GM19463 (cell line): Measurements from ENCODE around the gene SF3A1.

Experiments
- ATAC-seq: cut with Tn5 transposase; IDR thresholded peaks from one replicate; pipeline ENCODE4 v1.9.1; 2021; ENCODE audit warnings: mild to moderate bottlenecking, moderate library complexity; ENCODE audit not compliant: unreplicated experiment

The SF3A1 gene

DNA sequence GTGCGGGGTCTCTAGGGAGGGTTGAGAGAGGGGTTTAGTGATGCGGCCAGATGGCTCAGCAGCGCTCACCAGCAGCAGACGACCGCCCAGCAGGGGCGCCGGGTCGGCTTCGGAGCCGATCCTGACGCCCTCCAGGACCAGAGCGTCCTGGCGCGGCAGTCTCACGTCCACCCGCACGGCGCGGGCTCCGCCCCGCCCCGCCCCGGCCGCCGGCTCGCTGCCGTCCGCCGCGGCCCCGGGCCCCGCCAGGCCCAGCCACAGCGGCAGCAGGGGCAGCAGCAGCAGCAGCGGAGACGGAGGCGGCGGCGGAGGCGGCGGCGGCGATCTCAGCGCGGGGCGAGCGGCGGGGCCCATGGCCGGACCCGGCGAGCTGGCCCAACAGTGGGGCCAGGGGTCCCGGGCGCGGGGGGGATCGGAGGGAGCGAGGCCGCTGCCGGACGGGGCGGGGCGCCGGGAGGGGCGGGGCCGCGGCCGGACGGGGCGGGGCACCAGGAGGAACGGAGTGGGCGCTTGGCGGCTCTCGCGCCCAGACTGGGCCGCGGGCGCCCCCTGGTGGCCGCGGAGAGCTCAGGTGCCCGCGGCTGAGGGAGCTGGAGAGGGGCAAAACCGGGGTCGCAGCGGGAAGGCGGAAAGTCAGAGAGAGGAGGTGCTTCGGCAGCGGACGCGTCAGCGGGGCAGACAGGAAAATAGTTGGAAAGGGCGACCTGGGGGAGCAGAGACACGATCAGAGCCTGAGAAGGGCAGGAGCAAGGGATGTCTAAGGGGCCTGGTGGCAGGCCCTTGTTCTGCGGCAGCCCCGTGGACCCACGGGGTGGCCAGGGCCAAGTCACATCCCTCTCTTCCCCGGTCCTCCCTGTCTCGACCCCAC lies 30.5 kb upstream of the SF3A1 start, which contains the start of gene RNF215:
Gene RNF215, minus strand, starts transcription at position 452 of the 868 bp plus-strand sequence. Its CDS starts 98 bp downstream, at position 354.
- ATAC-seq = peak; percentile 65

DNA sequence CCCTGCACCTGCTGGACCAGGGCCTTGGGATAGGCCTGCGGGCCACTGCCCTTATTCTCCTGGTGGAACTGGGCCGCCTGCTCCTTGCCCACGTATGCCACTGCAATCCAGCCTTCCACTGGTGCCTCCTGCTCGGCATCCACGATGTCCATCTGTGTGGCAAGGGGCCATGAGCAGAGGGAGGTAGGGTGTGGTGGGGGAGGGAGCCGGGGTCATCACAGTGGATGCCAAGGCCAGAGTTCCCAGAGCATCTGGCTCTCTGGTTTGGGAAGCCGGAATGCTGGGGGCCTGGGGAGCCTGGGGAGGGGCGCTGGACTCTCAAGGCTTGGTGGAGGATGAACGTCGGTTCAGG lies 29.9 kb upstream of the SF3A1 start:
- ATAC-seq = no peak

DNA sequence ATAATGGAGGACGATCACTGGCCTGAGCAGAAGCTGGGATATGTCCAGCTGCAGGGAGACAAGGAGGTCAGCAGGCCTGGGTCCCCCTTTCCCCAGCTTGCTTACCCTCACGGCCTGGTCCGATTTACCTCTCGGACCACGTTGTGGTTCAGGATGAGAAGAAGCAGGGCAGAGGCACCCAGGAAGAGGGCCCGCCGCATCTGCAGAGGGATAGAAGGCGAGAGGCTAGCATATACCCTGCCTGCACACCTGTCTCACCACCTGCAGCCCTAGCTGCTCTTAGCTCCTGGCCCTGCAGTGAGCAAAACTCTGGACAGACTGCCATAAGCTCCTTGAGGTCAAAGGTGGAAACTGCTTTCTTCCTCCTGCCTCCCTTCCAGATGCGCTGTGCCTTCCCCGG lies 29.2 kb upstream of the SF3A1 start:
- ATAC-seq = no peak

DNA sequence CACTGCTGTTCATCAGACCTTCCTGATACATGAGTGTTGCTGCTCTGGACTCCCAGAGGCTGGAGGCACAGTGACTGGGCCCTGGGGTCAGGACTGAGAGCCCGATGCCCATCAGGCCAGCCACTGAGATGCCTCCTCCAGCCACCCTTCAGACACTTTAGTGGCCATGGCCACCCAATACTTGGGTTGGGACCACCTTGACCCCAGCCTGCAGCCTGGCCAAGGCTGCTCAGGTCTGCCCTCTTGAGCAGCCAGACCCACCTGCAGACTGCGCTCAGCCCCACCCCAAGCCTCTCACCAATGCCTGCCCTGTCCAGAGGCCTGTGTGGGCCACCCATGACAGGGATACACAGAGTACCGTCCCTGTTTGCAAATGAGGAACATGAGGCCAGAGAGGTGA lies 26.4 kb upstream of the SF3A1 start:
- no peak for ATAC-seq

DNA sequence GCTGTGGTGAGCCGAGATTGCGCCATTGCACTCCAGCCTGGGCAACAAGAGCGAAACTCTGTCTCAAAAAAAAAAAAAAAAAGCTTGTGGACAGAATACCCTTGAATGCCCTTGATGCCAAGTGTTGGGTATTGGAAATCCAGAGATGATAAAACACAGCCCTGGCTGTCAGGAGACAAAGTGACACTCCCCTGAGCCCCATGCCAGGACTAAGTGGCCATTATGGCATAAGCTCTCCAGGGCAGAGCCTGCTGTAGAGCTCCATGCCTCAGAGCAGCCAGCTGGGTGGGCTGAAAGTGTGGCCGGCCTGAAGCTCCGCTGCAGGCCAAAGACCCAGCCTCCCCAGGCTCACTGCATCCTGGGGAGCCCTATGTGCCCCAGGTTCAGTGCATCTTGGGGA lies 25.6 kb upstream of the SF3A1 start:
- no peak for ATAC-seq

DNA sequence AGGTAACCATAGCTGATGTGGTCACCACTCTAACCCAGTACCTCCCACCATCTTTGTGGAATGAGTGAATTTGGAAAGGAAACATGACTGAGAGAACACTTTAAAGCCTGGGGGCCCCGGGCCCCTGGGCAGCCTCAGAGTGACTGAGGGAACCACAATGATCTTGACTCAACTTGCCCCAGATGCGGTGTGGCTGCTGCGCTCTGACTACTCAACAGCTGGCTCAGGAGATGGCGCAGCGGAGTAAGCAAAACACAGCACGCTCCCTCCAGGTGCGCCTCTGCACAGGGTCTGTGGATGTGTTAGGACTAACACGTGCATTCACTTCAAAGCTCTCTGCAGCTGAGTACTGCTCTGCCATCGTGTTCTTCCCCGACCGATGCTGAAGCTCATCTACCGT lies 24.6 kb upstream of the SF3A1 start:
- no peak for ATAC-seq

DNA sequence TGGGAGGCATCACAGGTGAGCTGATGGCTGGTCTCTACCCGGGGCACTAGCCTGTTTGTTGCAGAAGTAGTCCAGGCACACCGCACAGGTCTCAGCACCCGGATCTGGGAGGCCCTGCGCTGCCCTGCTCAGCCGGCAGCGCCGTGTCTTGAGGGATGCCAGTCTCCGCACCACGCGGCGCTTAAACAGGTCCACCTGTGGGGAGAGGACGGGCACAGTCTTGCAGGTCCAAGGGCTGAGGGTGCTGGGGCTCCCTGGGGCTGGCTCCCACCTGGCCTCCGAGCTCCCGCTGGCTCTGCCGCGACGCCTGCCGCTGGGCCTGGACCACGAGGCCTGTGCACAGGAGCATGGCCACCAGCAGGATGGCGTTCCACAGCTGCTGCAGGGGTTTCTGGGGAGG lies 23.3 kb upstream of the SF3A1 start:
- ATAC-seq = no peak

DNA sequence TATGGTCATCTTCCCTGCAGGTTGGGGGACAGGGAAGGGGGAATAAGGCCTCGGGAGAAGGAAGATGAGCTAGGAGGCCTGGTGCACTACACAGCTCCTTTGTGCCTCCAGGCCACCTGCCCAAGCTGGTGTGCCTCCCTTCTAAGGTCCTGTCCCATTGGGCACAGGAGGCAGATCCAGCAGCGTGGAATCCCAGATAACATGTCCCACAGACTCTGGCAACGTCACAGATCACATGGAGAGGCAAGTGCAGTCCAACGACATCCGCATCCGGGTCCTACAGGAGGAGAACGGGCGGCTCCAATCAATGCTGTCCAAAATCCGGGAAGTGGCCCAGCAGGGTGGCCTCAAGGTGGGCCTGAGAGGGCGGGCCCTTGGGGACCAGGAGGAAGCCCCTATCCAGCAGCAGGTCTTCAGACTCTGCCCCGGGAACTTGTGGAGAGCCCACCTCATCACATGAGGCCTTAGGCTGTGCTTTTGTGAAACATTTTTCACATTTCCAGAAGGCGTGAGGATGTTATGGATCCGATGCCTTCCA lies 18.7 kb upstream of the SF3A1 start:
- no peak for ATAC-seq

DNA sequence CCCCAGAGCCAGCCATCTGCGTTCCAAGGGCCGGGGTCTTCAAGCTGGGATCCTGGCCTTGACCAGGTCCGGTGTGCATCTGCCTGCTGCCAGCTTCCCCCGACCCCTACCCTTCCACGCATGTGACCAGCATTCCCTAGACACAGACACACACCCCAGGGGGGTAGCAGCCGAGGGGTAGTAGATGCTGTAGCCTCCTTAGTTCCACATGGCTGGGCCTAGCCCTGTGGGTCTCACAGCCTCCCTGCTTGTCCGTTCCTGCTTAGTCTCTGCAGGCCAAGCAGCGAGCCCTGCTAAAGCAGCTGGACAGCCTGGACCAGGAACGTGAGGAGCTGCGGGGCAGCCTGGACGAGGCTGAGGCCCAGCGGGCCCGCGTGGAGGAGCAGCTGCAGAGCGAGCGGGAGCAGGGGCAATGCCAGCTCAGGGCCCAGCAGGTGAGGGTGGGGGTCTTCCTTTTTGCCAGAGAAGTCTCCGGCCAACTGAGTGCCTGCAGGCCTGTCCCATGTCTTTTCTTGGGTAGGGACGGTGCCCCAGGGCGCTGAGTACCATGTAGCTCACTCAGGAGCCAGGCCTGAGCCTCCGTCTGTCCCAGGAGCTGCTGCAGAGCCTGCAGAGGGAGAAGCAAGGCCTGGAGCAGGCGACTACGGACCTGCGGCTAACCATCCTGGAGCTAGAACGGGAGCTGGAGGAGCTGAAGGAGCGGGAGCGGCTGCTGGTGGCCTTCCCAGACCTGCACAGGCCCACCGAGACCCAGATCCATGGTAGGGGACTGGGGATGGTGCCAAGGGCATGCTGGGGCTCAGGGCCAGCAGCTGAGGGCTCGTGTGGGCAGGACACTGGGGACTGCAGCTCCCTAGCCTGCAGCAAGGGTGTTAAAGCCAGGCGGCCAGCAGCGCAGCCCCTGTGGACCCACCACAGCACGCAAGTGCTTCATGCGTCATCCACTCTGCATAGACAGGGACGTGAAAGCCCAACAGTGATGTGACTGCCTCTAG lies 16.9 kb upstream of the SF3A1 start:
- ATAC-seq = no peak

DNA sequence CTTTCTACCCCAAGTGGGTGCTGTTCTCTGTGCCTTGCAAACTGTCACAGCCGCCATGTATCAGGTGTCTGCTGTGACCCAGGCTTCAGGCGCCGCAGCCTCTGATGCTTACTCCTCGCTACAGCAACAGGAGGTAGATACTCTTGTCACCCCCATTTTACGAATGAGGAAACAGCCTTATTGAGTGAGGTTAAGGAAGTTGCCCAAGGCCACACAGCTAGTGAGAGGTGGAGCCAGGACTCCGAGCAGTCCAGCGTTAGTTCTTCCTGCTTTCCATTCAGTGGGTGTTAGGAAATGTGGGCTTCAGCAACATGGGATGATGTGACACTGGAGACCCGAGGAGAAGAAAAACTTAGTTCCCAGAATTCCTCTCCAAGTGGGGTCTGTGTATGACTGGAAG lies 16.2 kb upstream of the SF3A1 start:
- ATAC-seq = no peak

DNA sequence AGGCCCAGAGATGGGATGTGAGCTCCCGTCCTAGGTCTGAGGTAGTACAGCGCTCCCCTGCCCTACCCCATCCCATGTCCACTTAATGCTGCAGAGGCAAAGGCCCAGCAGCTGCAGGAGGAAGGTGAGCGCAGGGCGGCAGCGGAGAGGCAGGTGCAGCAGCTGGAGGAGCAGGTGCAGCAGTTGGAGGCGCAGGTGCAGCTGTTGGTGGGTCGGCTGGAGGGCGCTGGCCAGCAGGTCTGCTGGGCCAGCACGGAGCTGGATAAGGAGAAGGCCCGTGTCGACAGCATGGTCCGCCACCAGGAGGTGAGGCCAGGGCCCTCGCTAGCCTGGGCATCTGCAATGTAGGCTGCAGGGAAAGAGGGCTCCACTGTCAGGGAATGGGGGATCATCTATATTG lies 15.3 kb upstream of the SF3A1 start:
- ATAC-seq = no peak

DNA sequence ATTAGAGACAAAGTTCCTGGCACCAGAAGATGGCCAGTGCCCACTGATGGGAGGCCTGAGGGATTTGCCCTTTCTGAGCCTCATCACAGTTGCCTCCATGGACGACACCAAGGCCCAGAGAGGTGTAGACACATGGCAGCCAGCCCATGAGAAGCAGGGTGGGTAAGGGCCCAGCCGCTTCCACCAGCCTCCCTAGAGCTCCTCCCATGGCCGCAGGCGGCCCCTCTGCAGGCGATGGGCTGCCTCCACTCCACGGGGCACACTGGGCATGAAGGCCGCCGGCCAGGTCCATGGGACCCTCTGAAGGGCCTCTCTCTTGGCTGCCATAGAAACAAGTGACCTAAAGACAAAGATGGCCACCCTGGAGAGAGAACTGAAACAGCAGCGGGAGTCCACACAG lies 14.6 kb upstream of the SF3A1 start:
- ATAC-seq = no peak

DNA sequence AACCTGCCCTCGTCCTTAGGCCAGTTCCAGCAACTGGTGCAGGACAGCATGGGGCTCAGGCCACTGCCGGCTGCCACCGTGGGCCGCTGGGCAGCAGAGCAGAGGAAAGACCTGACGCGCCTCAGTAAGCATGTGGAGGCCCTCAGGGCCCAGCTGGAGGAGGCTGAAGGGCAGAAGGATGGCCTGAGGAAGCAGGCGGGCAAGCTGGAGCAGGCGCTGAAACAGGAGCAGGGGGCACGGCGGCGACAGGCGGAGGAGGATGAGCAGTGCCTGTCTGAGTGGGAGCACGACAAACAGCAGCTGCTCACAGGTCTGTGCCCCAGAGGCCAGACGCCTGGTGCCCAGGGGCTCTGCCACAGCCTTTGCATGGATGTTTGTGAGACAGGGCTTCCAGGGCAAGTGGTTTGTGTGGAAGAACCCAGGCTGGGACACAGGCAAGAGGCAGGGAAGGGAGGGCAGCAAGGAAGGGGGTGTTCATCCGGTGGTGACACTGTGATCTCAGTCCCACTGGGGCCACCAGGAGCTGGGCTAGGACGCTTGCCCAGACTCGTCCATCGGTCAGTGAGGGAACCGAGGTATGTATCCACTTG lies 14.0 kb upstream of the SF3A1 start:
- ATAC-seq = no peak

DNA sequence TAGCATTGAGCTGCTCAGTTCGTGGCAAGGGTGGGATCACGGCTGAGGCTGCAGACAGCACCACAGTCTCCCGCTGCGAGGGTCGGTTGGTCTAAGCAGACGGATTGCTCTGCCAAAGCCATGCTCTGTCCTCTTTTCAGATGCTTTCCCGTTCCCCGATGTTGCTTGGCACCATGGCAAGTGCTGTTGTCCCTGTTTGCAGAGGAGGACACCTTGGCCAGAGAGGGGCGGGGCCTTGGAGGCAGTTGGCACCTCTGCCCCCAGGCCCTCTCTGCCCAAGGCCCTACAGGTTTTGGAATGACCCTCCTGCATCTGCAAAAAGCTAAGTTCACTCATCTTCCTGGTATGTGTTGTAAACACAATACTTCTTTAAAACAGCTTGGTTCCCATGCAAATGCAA lies 11.7 kb upstream of the SF3A1 start:
- no peak for ATAC-seq

DNA sequence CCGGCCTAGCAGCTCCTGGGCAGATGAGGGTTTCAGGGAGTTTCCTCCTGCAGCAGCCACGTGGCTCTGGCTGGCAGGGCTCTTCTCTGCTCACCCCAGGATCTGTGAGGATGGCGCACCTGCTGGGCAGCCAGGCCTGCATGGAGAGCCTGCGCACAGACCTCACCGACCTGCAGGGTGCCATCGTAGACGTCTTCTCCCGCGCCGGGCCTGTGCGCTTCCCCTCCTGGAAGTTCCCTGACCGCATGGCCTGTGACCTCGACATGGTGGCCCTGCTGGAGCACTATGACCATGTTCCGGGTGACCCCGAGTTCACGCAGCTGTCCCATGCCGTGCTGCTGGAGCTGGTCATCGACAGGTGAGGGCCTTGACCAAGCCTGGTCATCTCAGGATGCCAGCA lies 9.2 kb upstream of the SF3A1 start:
- ATAC-seq = no peak

DNA sequence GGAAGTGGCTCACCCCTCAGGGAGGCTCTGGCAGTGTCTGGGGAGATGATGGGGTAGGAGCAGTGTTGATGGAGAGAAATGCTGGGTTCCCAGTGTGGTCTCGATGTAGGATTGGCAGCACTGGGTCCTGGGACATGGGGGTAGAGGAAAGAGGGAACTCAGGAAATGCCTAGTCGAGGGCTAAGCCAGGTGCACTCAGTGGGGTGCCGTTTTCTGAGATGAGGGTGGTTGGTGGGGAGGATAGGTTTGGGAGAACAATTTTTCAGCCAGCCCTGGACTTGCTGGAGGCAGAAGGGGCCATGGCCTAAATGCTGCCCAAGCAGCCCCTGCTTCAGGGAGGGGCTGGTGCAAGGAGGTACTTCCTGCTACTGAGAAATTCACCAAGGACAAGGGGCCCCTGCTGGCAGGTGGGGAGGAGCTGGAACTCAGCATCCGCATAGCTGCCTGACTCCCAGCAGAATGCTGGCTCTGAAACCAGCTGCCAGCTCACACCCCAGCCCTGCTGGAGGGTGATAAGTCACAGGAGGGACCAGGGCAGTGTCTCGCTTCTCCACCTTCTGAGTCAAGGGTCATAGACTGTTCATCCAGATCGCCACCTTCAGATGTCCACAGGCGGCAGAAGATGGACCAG lies 6.1 kb upstream of the SF3A1 start:
- no peak for ATAC-seq

DNA sequence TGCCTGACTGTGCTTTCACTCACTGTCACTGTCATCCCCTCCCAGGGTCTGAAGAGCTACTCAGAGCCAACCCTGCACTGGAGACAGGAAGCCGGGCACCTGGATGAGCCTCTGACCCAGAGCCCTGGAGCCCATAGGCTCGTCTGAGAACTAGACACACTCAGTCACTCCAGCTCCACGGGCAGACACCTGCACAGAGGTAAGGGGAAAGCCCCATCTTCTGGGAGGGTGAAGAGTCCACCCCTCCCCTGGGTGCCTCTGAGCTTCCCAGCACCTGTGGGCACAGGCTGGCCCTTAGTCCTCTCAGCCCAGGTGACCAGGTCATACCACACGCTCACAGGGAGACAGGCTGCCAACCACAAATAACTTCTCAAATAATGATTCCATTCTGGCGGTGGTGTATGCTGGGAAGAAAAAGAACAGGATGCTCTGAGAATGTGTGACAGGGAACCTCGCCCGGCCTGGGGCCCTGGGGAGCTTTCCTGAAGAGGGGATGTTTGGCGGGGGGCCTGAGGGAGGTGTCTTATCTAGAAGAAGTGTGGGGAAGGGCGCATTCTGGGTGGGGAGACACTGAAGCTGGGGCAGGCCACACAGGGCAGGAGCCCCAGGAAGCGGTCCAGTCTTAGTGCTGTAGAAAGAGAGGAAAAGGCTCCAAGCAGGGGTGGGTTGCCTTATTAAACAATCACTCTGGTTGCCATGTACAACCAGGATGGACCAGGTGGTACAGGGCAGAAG lies 5.4 kb upstream of the SF3A1 start:
- ATAC-seq = no peak

DNA sequence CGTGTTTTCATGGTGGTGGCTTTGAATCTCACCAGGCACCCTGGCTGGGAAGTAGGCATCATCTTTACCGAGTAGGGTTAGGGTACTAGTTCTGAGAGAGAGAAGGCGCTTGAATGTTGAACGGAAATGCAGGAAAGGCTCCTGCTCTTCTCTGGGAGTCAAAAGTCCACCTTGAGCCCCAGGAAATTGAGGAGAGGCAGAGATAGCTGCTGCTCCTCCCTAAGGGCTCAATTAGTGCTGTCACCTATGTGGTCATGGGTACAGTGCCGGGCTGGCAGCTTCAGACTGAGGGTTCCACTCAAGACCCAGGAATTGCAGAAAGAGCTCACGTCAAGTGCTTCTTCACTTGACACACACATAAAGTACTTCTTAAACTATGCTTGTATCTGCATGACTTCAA lies 1.8 kb upstream of the SF3A1 start:
- ATAC-seq = no peak

DNA sequence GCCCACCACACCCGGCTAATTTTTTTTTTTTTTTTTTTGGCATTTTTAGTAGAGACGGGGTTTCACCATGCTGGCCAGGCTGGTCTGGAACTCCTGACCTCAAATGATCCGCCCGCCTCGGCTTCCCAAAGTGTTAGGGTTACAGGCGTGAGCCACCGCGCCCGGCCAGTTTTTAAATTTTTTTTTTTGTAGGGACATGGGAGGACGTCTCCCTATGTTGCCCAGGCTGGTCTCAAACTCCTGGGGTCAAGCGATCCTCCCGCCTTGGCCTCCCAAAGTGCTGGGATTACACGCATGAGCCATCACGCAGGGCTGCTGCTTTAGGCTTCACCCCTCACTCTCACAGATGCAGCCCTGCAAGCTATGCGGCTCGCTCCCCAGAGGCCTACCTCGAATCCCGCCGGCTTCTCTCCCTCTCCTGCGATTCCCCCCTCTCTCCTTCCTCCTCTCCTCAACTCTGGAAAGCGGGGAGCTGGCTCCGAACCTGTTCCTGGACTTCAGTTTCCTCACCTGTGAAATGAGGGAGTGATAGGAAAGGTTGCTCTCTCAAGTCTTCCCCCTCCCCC lies 1.0 kb upstream of the SF3A1 start:
- no peak for ATAC-seq

DNA sequence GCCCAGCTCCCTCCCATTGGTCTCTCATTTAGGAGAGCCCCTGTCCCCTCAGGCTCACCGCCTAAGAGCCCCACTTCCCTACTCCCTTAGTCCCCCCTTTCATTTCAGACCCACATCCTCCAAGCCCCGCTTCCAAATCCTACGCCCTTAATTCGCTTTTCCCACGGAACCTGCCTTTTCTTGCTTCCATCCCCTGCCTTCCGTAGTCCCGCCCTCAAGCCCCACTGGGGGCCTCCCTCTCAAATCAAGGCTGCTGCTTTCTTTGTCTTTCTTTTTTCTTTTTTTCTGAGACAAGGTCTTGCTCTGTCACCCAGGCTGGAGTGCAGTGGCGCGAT lies 509 bp upstream of the SF3A1 start:
- no peak for ATAC-seq
